Astrocyte (in vitro differentiated cells and primary cell): ENCODE data around the gene ENDOV.

Experiments used
- EZH2 ChIP-seq: IDR thresholded peaks from 2 replicates; pipeline ENCODE4 v1.6.1; 2012; ENCODE audit warnings: mild to moderate bottlenecking, low read length, inconsistent platforms; ENCODE audit not compliant: insufficient read depth
- TF ChIP-seq, protein P1 (sequence below): IDR thresholded peaks from 2 replicates; pipeline ENCODE4 v1.5.1; 2011; ENCODE audit warnings: low read depth, mild to moderate bottlenecking, inconsistent platforms, low read length, moderate library complexity; ENCODE audit not compliant: insufficient read depth

DNA sequence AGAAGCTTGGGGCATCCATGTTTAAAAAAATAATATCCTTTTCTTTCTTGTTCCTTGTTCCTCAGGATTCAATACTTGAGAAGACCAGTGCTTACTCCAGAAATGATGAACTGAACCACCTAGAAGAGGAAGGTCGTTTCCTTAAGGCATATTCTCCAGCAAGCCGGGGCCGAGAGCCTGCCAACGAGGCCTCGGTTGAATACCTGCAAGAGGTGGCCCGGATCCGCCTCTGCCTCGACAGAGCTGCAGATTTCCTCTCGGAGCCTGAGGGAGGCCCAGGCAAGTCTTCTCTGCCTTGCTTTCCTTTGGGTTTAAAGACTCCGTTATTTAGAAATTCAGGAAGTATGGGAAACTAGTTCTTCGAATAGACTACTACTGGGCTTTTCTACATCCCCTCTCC is 42.5 kb upstream of the ENDOV start:
- TF ChIP-seq, protein P1, sequence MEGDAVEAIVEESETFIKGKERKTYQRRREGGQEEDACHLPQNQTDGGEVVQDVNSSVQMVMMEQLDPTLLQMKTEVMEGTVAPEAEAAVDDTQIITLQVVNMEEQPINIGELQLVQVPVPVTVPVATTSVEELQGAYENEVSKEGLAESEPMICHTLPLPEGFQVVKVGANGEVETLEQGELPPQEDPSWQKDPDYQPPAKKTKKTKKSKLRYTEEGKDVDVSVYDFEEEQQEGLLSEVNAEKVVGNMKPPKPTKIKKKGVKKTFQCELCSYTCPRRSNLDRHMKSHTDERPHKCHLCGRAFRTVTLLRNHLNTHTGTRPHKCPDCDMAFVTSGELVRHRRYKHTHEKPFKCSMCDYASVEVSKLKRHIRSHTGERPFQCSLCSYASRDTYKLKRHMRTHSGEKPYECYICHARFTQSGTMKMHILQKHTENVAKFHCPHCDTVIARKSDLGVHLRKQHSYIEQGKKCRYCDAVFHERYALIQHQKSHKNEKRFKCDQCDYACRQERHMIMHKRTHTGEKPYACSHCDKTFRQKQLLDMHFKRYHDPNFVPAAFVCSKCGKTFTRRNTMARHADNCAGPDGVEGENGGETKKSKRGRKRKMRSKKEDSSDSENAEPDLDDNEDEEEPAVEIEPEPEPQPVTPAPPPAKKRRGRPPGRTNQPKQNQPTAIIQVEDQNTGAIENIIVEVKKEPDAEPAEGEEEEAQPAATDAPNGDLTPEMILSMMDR: no peak
- TF ChIP-seq EZH2: no peak
